ENCODE results near the gene MEP1B.

- TF ChIP-seq, protein P1, sequence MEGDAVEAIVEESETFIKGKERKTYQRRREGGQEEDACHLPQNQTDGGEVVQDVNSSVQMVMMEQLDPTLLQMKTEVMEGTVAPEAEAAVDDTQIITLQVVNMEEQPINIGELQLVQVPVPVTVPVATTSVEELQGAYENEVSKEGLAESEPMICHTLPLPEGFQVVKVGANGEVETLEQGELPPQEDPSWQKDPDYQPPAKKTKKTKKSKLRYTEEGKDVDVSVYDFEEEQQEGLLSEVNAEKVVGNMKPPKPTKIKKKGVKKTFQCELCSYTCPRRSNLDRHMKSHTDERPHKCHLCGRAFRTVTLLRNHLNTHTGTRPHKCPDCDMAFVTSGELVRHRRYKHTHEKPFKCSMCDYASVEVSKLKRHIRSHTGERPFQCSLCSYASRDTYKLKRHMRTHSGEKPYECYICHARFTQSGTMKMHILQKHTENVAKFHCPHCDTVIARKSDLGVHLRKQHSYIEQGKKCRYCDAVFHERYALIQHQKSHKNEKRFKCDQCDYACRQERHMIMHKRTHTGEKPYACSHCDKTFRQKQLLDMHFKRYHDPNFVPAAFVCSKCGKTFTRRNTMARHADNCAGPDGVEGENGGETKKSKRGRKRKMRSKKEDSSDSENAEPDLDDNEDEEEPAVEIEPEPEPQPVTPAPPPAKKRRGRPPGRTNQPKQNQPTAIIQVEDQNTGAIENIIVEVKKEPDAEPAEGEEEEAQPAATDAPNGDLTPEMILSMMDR (IDR thresholded peaks at IDR 0.05; ENCODE audit: low read length), result no peak
- TF ChIP-seq EZH2 (IDR thresholded peaks at IDR 0.05; ENCODE audit: borderline replicate concordance, low read length), result no peak
Measured at GRCh38 chr18:32152705-32153448, 37.0 kb upstream of the MEP1B start.

Measured in OCI-LY1 (cell line).